Mesendoderm (in vitro differentiated cells): ENCODE measurements around the gene TMEM158.
A peak's percentile ranks its signal among the peaks of the same experiment; 100 is the strongest.

Source experiments
- DNase-seq: peaks from one replicate; pipeline ENCODE4 v3.0.0; 2013
- H2AK5ac ChIP-seq: 2 replicates; pipeline ENCODE4 v1.6.1; 2013; ENCODE audit warnings: low read length, inconsistent platforms
- H2BK120ac ChIP-seq: 2 replicates; pipeline ENCODE4 v1.6.1; 2013; ENCODE audit warnings: low read depth, mild to moderate bottlenecking, low read length, moderate library complexity, mixed read lengths
- H2BK15ac ChIP-seq: replicated peaks from 2 replicates; pipeline ENCODE4 v1.6.1; 2013; ENCODE audit warnings: low read depth, mild to moderate bottlenecking, moderate library complexity
- H2BK5ac ChIP-seq: 2 replicates; pipeline ENCODE4 v1.6.1; 2013; ENCODE audit warnings: low read length, inconsistent platforms
- H3K18ac ChIP-seq: 2 replicates; pipeline ENCODE4 v1.6.1; 2013; ENCODE audit warnings: mild to moderate bottlenecking, low read length, mixed read lengths
- H3K23ac ChIP-seq: one replicate; pipeline ENCODE4 v1.6.1; 2013; ENCODE audit warnings: low read length
- H3K27ac ChIP-seq: 2 replicates; pipeline ENCODE4 v1.5.1; 2013; ENCODE audit warnings: low read depth, mild to moderate bottlenecking, inconsistent platforms, low read length, moderate library complexity
- H3K27me3 ChIP-seq: 2 replicates; pipeline ENCODE4 v1.6.1; 2013; ENCODE audit warnings: low read length, control low read depth, mild to moderate bottlenecking, inconsistent platforms; ENCODE audit not compliant: insufficient read depth, poor library complexity
- H3K36me3 ChIP-seq: 2 replicates; pipeline ENCODE4 v1.6.1; 2013; ENCODE audit warnings: low read length, inconsistent platforms; ENCODE audit not compliant: control insufficient read depth, insufficient read depth
- H3K4ac ChIP-seq: one replicate; pipeline ENCODE4 v1.6.1; 2013; ENCODE audit warnings: low read depth, mild to moderate bottlenecking, low read length, moderate library complexity
- H3K4me1 ChIP-seq: 2 replicates; pipeline ENCODE4 v1.6.1; 2013; ENCODE audit warnings: low read depth, low read length, inconsistent platforms; ENCODE audit not compliant: control insufficient read depth
- H3K4me2 ChIP-seq: 2 replicates; pipeline ENCODE4 v1.6.1; 2013; ENCODE audit warnings: low read length
- H3K4me3 ChIP-seq: 2 replicates; pipeline ENCODE4 v1.5.1; 2013; ENCODE audit warnings: mild to moderate bottlenecking, low read length
- H3K56ac ChIP-seq: one replicate; pipeline ENCODE4 v1.6.1; 2013; ENCODE audit warnings: low read length
- H3K79me1 ChIP-seq: 2 replicates; pipeline ENCODE4 v1.6.1; 2013; ENCODE audit warnings: low read length, inconsistent platforms
- H3K79me2 ChIP-seq: 2 replicates; pipeline ENCODE4 v1.6.1; 2013; ENCODE audit warnings: mild to moderate bottlenecking, low read length; ENCODE audit not compliant: control insufficient read depth, insufficient read depth
- H3K9ac ChIP-seq: 2 replicates; pipeline ENCODE4 v1.6.1; 2013; ENCODE audit warnings: low read length, inconsistent platforms
- H4K5ac ChIP-seq: one replicate; pipeline ENCODE4 v1.6.1; 2013; ENCODE audit warnings: low read length
- H4K8ac ChIP-seq: one replicate; pipeline ENCODE4 v1.6.1; 2013; ENCODE audit warnings: low read depth, mild to moderate bottlenecking, control low read depth, low read length, moderate library complexity
- WGBS: extraction: QIAGEN DNeasy Blood & Tissue Kit; methylation state at CpG from one replicate; pipeline ENCODE4 v1.1.7; 2013; ENCODE audit warnings: low lambda C conversion rate, missing lambda C conversion rate; ENCODE audit not compliant: insufficient coverage; ENCODE audit errors: extremely low coverage; 5-methylcytosine and 5-hydroxymethylcytosine counted together

The TMEM158 gene

GRCh38 chr3:45227071-45227820 is 1.2 kb upstream of the TMEM158 start:
- H3K27me3 ChIP-seq: peaks cover 4% of the 10 kb centered on the region
- no peak overlapping the region for H2BK5ac ChIP-seq
- H3K18ac ChIP-seq: no peak overlapping the region
- H3K9ac ChIP-seq: no peak overlapping the region
- H3K4ac ChIP-seq: no peak overlapping the region
- H3K4me2 ChIP-seq: no peak overlapping the region
- peaks cover 2% of the 10 kb centered on the region for H3K4me1 ChIP-seq
- H3K56ac ChIP-seq: peak overlapping the region; percentile 57
- WGBS: no CpG with 5 or more reads among the region's 7 CpGs
- no peak overlapping the region for H2BK15ac ChIP-seq
- H3K27ac ChIP-seq: no peak overlapping the region
- H3K4me3 ChIP-seq: no peak overlapping the region
- H4K5ac ChIP-seq: no peak overlapping the region
- no peak for DNase-seq
- no peaks in the 10 kb centered on the region for H3K79me2 ChIP-seq
- H3K79me1 ChIP-seq: no peaks in the 10 kb centered on the region
- H3K23ac ChIP-seq: no peak overlapping the region
- no peaks in the 10 kb centered on the region for H3K36me3 ChIP-seq
- no peak overlapping the region for H4K8ac ChIP-seq
- H2BK120ac ChIP-seq: no peak overlapping the region
- H2AK5ac ChIP-seq: no peak overlapping the region

- H3K18ac ChIP-seq: peak overlapping the region; percentile 90
- H3K4me2 ChIP-seq: peak overlapping the region; percentile 64
- H3K27ac ChIP-seq: no peak overlapping the region
- H2BK5ac ChIP-seq: no peak overlapping the region
- peak overlapping the region; percentile 66 for H3K23ac ChIP-seq
- peak overlapping the region; percentile 69 for H3K9ac ChIP-seq
- H3K27me3 ChIP-seq: peaks cover 4% of the 10 kb centered on the region
- peak overlapping the region; percentile 84 for H3K56ac ChIP-seq
- no peak overlapping the region for H2BK120ac ChIP-seq
- no CpG with 5 or more reads among the region's 131 CpGs for WGBS
- H3K4me1 ChIP-seq: peaks cover 2% of the 10 kb centered on the region
- DNase-seq: peak; percentile 42
- H2BK15ac ChIP-seq: no peak overlapping the region
- peak overlapping the region; percentile 33 for H3K4me3 ChIP-seq
- no peak overlapping the region for H2AK5ac ChIP-seq
- H3K36me3 ChIP-seq: no peaks in the 10 kb centered on the region
- no peaks in the 10 kb centered on the region for H3K79me1 ChIP-seq
- H4K5ac ChIP-seq: no peak overlapping the region
- peak overlapping the region; percentile 56 for H3K4ac ChIP-seq
- no peak overlapping the region for H4K8ac ChIP-seq
- H3K79me2 ChIP-seq: no peaks in the 10 kb centered on the region
Measured at GRCh38 chr3:45225465-45226205, 452 bp downstream of the TMEM158 start.

DNA sequence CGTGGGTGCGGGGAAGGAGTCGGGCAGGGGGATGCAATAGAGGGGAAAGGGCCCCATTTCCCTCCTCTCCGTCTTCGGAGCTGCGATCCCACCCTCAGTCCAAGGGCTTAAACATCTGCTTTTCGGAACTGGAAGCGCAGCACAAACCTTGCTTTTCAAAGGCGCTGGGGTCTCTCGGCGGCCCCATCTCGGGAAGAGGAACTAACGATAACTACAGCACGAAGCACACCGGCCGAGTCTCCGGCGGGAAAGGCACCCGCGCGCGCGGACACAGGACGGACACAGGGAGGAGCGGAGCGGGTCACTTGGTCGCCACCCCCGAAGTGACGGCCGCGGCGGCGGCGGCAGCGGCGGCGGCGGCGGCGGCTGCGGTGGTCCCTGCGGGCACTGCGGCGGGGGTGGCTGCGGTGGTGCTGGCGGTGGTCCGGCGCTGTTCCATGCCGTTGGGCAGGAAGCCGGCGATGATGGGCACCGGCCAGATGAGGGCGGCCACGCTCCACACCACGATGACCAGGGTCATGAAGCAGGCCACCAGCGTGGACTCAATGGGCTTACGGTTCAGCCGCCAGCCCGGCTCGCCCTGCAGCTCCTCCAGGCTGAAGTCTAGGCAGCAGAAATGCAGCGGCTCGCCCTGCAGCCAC is 1.1 kb downstream of the TMEM158 start:
- no peaks in the 10 kb centered on the region for H3K79me1 ChIP-seq
- peak overlapping the region; percentile 66 for H3K23ac ChIP-seq
- no peak overlapping the region for H3K4ac ChIP-seq
- H3K4me1 ChIP-seq: peaks cover 2% of the 10 kb centered on the region
- H4K8ac ChIP-seq: no peak overlapping the region
- no peak overlapping the region for H3K27ac ChIP-seq
- no CpG with 5 or more reads among the region's 62 CpGs for WGBS
- peak; percentile 89 for DNase-seq
- H4K5ac ChIP-seq: no peak overlapping the region
- H3K56ac ChIP-seq: peak overlapping the region; percentile 84
- H3K9ac ChIP-seq: peak overlapping the region; percentile 69
- no peaks in the 10 kb centered on the region for H3K36me3 ChIP-seq
- H2BK15ac ChIP-seq: no peak overlapping the region
- H3K27me3 ChIP-seq: peaks cover 4% of the 10 kb centered on the region
- no peaks in the 10 kb centered on the region for H3K79me2 ChIP-seq
- no peak overlapping the region for H2AK5ac ChIP-seq
- peak overlapping the region; percentile 80 for H3K4me2 ChIP-seq
- peak overlapping the region; percentile 64 for H3K4me3 ChIP-seq
- no peak overlapping the region for H2BK120ac ChIP-seq
- no peak overlapping the region for H2BK5ac ChIP-seq
- H3K18ac ChIP-seq: peak overlapping the region; percentile 90

DNA sequence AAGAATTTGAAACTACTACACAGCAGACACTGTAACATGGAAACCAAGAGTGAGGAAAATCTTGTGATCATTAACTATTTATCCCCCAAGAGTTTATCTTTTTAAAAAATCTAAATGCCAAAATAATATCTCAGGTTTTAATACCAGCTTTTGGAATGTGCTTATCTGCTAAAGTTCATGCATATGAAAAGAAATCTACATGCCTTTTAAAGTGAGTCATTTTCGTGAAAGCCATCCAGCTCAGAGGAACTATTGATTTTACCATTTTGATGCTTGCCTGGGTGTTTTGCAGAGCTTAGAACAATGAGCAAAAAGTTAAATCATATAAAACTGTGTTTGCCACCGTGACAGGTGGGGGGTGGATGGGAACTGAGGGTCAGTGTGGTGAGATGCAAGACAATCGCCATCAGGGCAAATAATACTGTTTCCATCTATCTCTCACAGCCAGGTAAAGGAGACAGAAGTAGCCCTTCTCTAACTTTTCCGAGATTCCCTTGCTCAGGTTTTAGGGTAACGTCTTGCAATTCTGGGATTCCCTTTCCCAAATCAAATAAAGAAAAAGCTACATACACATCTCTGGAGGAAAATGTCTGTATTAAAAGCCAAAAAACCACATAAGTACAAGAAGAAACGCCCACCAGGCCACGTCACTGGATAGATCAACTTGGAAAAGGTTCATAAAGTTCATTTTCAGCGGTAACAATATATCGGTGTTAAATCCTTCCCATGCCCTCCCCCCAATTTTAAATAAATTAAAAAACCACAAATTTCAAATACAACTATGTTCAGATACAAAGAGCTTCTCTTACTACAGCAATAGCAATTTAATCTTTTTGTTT is 2.0 kb downstream of the TMEM158 start:
- Histone ChIP-seq H2AK5ac (no peak overlapping the region), H3K56ac (peak overlapping the region; percentile 1), H3K27ac (no peak overlapping the region), H3K4me3 (no peak overlapping the region), H3K79me2 (no peaks in the 10 kb centered on the region), H2BK5ac (no peak overlapping the region), H3K23ac (no peak overlapping the region), H3K9ac (peak overlapping the region; percentile 20), H2BK120ac (no peak overlapping the region), H3K79me1 (no peaks in the 10 kb centered on the region), H3K18ac (no peak overlapping the region), H3K4me2 (peak overlapping the region; percentile 46), H2BK15ac (no peak overlapping the region), H4K8ac (no peak overlapping the region), H4K5ac (no peak overlapping the region), H3K36me3 (no peaks in the 10 kb centered on the region), H3K4ac (no peak overlapping the region), H3K4me1 (peaks cover 2% of the 10 kb centered on the region), H3K27me3 (peaks cover 4% of the 10 kb centered on the region)
- DNase-seq: no peak
- WGBS: no CpG with 5 or more reads among the region's 9 CpGs

- Histone ChIP-seq H3K27me3 (peaks cover 4% of the 10 kb centered on the region), H3K36me3 (no peaks in the 10 kb centered on the region), H2BK5ac (no peak overlapping the region), H3K79me1 (no peaks in the 10 kb centered on the region), H2BK120ac (no peak overlapping the region), H3K18ac (no peak overlapping the region), H2BK15ac (no peak overlapping the region), H3K4me1 (peaks cover 2% of the 10 kb centered on the region), H3K56ac (no peak overlapping the region), H3K23ac (no peak overlapping the region), H3K9ac (no peak overlapping the region), H3K4ac (no peak overlapping the region), H3K4me2 (no peak overlapping the region), H3K27ac (no peak overlapping the region), H4K8ac (no peak overlapping the region), H3K79me2 (no peaks in the 10 kb centered on the region), H2AK5ac (no peak overlapping the region), H4K5ac (no peak overlapping the region), H3K4me3 (no peak overlapping the region)
- no peak for DNase-seq
- no CpG with 5 or more reads among the region's 8 CpGs for WGBS
Measured at GRCh38 chr3:45219694-45220093, 6.4 kb downstream of the TMEM158 start.
